Sigmoid colon (tissue), 4 donors: ENCODE measurements around the gene FN3K.

Source experiments
- EP300 ChIP-seq, 4 donors: sonication (generic); formaldehyde crosslinking; IDR thresholded peaks; one replicate each; pipeline ENCODE4 v1.6.1; 2017; ENCODE audit warnings: antibody characterized with exemption in 4 of 4
- TF ChIP-seq, protein P1 (sequence below), 4 experiments: fragments of 450-650 bp in 3 of 4; fragments of 200-600 bp in 1 of 4; IDR thresholded peaks; one replicate each; pipeline ENCODE4 v1.5.1; 2016 to 2019; ENCODE audit warnings: antibody characterized with exemption in 4 of 4, mild to moderate bottlenecking in 3 of 4, moderate library complexity in 2 of 4

DNA sequence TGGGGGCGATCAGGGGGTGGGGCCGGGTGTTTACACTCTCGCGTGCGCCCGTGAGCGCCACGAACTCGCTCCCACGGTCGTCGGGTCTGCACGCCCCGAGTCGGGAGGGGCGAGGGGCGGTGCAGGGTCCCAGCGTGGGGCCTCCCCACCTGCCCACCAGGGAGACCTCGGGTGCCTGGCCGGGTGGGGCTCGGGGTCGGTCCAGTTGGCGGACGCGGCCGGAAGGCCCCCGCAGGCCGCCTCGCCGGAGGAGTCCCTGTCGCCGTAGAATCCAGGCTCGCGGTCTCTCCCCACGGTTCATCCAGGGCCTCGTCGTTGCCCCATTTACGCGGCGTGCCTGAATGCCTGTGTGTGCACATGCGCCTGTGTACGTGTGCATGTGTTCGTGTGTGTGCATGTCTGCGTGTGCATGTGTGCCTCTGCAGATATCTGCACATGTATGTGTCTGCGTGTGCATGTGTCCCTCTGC lies 36.4 kb upstream of the FN3K start:
- TF ChIP-seq EP300 (IDR thresholded peaks at IDR 0.05) = no peak
- TF ChIP-seq, protein P1, sequence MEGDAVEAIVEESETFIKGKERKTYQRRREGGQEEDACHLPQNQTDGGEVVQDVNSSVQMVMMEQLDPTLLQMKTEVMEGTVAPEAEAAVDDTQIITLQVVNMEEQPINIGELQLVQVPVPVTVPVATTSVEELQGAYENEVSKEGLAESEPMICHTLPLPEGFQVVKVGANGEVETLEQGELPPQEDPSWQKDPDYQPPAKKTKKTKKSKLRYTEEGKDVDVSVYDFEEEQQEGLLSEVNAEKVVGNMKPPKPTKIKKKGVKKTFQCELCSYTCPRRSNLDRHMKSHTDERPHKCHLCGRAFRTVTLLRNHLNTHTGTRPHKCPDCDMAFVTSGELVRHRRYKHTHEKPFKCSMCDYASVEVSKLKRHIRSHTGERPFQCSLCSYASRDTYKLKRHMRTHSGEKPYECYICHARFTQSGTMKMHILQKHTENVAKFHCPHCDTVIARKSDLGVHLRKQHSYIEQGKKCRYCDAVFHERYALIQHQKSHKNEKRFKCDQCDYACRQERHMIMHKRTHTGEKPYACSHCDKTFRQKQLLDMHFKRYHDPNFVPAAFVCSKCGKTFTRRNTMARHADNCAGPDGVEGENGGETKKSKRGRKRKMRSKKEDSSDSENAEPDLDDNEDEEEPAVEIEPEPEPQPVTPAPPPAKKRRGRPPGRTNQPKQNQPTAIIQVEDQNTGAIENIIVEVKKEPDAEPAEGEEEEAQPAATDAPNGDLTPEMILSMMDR (IDR thresholded peaks at IDR 0.05) = no peak
